Thymus (tissue), 11 donors: ENCODE data around the gene PRELID3B. TPM values are rescaled to one million over a fixed set of nuclear protein-coding genes. Genes with fewer than 3 reads are reported as not detected.

Experiments used
- DNase-seq, 9 donors: peaks; one replicate each; pipeline ENCODE4 v3.0.0-alpha.2; 2013; ENCODE audit warnings: low spot score in 9 of 9, low read depth in 6 of 9, missing footprints in 1 of 9
- H3K27ac ChIP-seq, 2 donors: one replicate each; pipeline ENCODE4 v1.5.1; 2013; ENCODE audit warnings: control low read depth in 1 of 2, low read depth in 1 of 2, low read length in 1 of 2, mild to moderate bottlenecking in 1 of 2, moderate library complexity in 1 of 2
- H3K27me3 ChIP-seq, 2 donors: one replicate each; pipeline ENCODE4 v1.5.1; 2013; ENCODE audit warnings: low read length in 1 of 2; ENCODE audit not compliant: control insufficient read depth in 2 of 2, insufficient read depth in 1 of 2
- H3K36me3 ChIP-seq, 2 donors: one replicate each; pipeline ENCODE4 v1.5.1; 2013; ENCODE audit warnings: low read length in 1 of 2, mild to moderate bottlenecking in 1 of 2, moderate library complexity in 1 of 2; ENCODE audit not compliant: control insufficient read depth in 2 of 2, insufficient read depth in 2 of 2
- H3K4me1 ChIP-seq, 2 donors: one replicate each; pipeline ENCODE4 v1.5.1; 2013; ENCODE audit warnings: low read length in 2 of 2; ENCODE audit not compliant: control insufficient read depth in 2 of 2, insufficient read depth in 2 of 2
- H3K4me3 ChIP-seq, 2 donors: one replicate each; pipeline ENCODE4 v1.5.1; 2013; ENCODE audit warnings: low read length in 2 of 2, control low read depth in 1 of 2, mild to moderate bottlenecking in 1 of 2
- H3K9me3 ChIP-seq, 2 donors: one replicate each; pipeline ENCODE4 v1.5.1; 2013; ENCODE audit warnings: low read length in 1 of 2, mild to moderate bottlenecking in 1 of 2; ENCODE audit not compliant: control insufficient read depth in 2 of 2, insufficient read depth in 1 of 2
- WGBS: extraction: QIAGEN DNeasy Blood & Tissue Kit; methylation state at CpG from one replicate; pipeline ENCODE4 v1.1.7; 2013; 5-methylcytosine and 5-hydroxymethylcytosine counted together
- polyA plus RNA-seq: library from polyadenylated mRNA; stranded (reverse); fragments of 200-250 nt; gene quantifications from one replicate; pipeline ENCODE4 v1.2.3, GENCODE V29; 2013
- total RNA-seq: library from RNA; stranded (reverse); fragments of 120-200 nt; gene quantifications from one replicate; pipeline ENCODE4 v1.2.4, GENCODE V29; 2013
- donor health status: healthy.

Gene PRELID3B
- total and polyA plus RNA-seq, 2 donors = 33.4 to 61.9 TPM

GRCh38 chr20:59025511-59025910, 17.1 kb downstream of the PRELID3B start:
- Histone ChIP-seq H3K27me3 (no peaks in the 10 kb centered on the region), H3K27ac (no peak overlapping the region), H3K4me1 (no peaks in the 10 kb centered on the region), H3K4me3 (no peak overlapping the region), H3K36me3 (peaks cover 41 to 71% of the 10 kb centered on the region in 2 donors), H3K9me3 (no peaks in the 10 kb centered on the region)
- 99% methylated on average over 4 of the region's 4 CpGs for WGBS
- no peak for DNase-seq

GRCh38 chr20:59025086-59025485, 17.5 kb downstream of the PRELID3B start:
- H3K27me3 ChIP-seq = no peaks in the 10 kb centered on the region
- no peaks in the 10 kb centered on the region for H3K9me3 ChIP-seq
- DNase-seq = no peak
- H3K27ac ChIP-seq = no peak overlapping the region
- no peak overlapping the region for H3K4me3 ChIP-seq
- no peaks in the 10 kb centered on the region for H3K4me1 ChIP-seq
- peaks cover 41 to 69% of the 10 kb centered on the region in 2 donors for H3K36me3 ChIP-seq
- 96% methylated on average over 2 of the region's 2 CpGs for WGBS

- peaks cover 41 to 60% of the 10 kb centered on the region in 2 donors for H3K36me3 ChIP-seq
- over 99% methylated on average over 24 of the region's 24 CpGs for WGBS
Measured at GRCh38 chr20:59024111-59024530, 18.5 kb downstream of the PRELID3B start.

GRCh38 chr20:59023616-59024015, 19.0 kb downstream of the PRELID3B start:
- no peak for DNase-seq
- Histone ChIP-seq H3K36me3 (peaks cover 36 to 55% of the 10 kb centered on the region in 2 donors), H3K27me3 (no peaks in the 10 kb centered on the region), H3K4me3 (no peak overlapping the region), H3K9me3 (no peaks in the 10 kb centered on the region), H3K4me1 (no peaks in the 10 kb centered on the region), H3K27ac (no peak overlapping the region)
- 99% methylated on average over 13 of the region's 13 CpGs for WGBS

More at GRCh38 chr20:59024111-59024530, 18.5 kb downstream of the PRELID3B start:
- no peaks in the 10 kb centered on the region for H3K27me3 ChIP-seq
- DNase-seq = no peak
- no peak overlapping the region for H3K27ac ChIP-seq
- H3K4me3 ChIP-seq = no peak overlapping the region
- no peaks in the 10 kb centered on the region for H3K4me1 ChIP-seq
- H3K9me3 ChIP-seq = no peaks in the 10 kb centered on the region

- peaks cover under 1 to 3% of the 10 kb centered on the region in 2 donors for H3K4me1 ChIP-seq
- no peak overlapping the region for H3K4me3 ChIP-seq
- H3K36me3 ChIP-seq = peaks cover 37 to 47% of the 10 kb centered on the region in 2 donors
- DNase-seq = no peak
- no peak overlapping the region for H3K27ac ChIP-seq
- H3K27me3 ChIP-seq = no peaks in the 10 kb centered on the region
- 97% methylated on average over 15 of the region's 15 CpGs for WGBS
- H3K9me3 ChIP-seq = no peaks in the 10 kb centered on the region
Measured at GRCh38 chr20:59022754-59023153, 19.8 kb downstream of the PRELID3B start.

- Histone ChIP-seq H3K9me3 (no peaks in the 10 kb centered on the region), H3K4me1 (peaks cover 17 to 20% of the 10 kb centered on the region in 2 donors), H3K36me3 (peaks cover 31 to 36% of the 10 kb centered on the region in 2 donors), H3K27ac (no peak overlapping the region), H3K4me3 (no peak overlapping the region), H3K27me3 (no peaks in the 10 kb centered on the region)
- 94% methylated on average over 5 of the region's 5 CpGs for WGBS
- no peak for DNase-seq
Measured at GRCh38 chr20:59020938-59021551, 21.5 kb downstream of the PRELID3B start.

- 98% methylated on average over 5 of the region's 5 CpGs for WGBS
- DNase-seq = no peak
- Histone ChIP-seq H3K27ac (no peak within 1 kb of the TSS), H3K4me1 (peaks cover 36 to 38% of the 10 kb centered on the region in 2 donors), H3K36me3 (peaks cover 18 to 20% of the 10 kb centered on the region in 2 donors), H3K4me3 (no peak within 1 kb of the TSS), H3K27me3 (no peaks in the 10 kb centered on the region), H3K9me3 (no peaks in the 10 kb centered on the region)
Measured at GRCh38 chr20:59019217-59019616, 23.4 kb downstream of the PRELID3B start, which contains the start of gene TUBB1. TUBB1 (plus strand) TSS chr20:59019429; CDS start chr20:59019523, 94 bp downstream.

GRCh38 chr20:59018817-59019216, 23.8 kb downstream of the PRELID3B start:
- Histone ChIP-seq H3K4me3 (no peak overlapping the region), H3K27me3 (no peaks in the 10 kb centered on the region), H3K9me3 (no peaks in the 10 kb centered on the region), H3K36me3 (peaks cover 14 to 16% of the 10 kb centered on the region in 2 donors), H3K4me1 (peaks cover 40 to 42% of the 10 kb centered on the region in 2 donors), H3K27ac (no peak overlapping the region)
- 96% methylated on average over 10 of the region's 10 CpGs for WGBS
- DNase-seq = no peak

GRCh38 chr20:59017493-59018231, 24.9 kb downstream of the PRELID3B start:
- H3K27ac ChIP-seq = peak overlapping the region in 1 of 2 donors; percentile 43
- no peaks in the 10 kb centered on the region for H3K9me3 ChIP-seq
- 94% methylated on average over 16 of the region's 16 CpGs for WGBS
- H3K4me1 ChIP-seq = peaks cover 45 to 48% of the 10 kb centered on the region in 2 donors
- peaks cover 3 to 7% of the 10 kb centered on the region in 2 donors for H3K36me3 ChIP-seq
- H3K27me3 ChIP-seq = no peaks in the 10 kb centered on the region
- DNase-seq = no peak
- no peak overlapping the region for H3K4me3 ChIP-seq
